ENCODE data around the gene TRPV2. TPM values are rescaled to one million over a fixed set of nuclear protein-coding genes. Genes with fewer than 3 reads are reported as not detected.

The TRPV2 gene
- total RNA-seq, 5 donors from 2014 or later (not counting 1 experiment from before 2014, with no cell fraction given) = 91.3 to 127 (median 122) TPM

GRCh38 chr17:16465861-16466338 lies 50.5 kb downstream of the TRPV2 start:
- Mint-ChIP-seq H3K4me1 (no peaks in the 10 kb centered on the region), H3K36me3 (no peaks in the 10 kb centered on the region), H3K4me3 (no peak overlapping the region), H3K27ac (no peak overlapping the region), H3K27me3 (no peaks in the 10 kb centered on the region), H3K9me3 (no peaks in the 10 kb centered on the region)
- POLR2A ChIA-PET = no interaction called here
- ATAC-seq (replicated peaks in 1 of 4) (no peak), DNase-seq (no peak)
- Histone ChIP-seq H3K27me3 (replicated peaks in 1 of 2; ENCODE audit: control insufficient read depth in 2 of 2, extremely low read depth in 1 of 2, insufficient read depth in 2 of 2, low read length in 1 of 2) (no peaks in the 10 kb centered on the region), H3K27ac (ENCODE audit: low read length) (no peak overlapping the region), H3K36me3 (ENCODE audit: control insufficient read depth in 2 of 2, extremely low read depth in 1 of 2, insufficient read depth in 1 of 2, low read length in 1 of 2) (no peaks in the 10 kb centered on the region), H3K4me1 (ENCODE audit: control insufficient read depth in 1 of 2, extremely low read depth in 1 of 2, insufficient read depth in 2 of 2, low read length in 2 of 2) (no peaks in the 10 kb centered on the region), H3K4me3 (ENCODE audit: control insufficient read depth in 1 of 2, extremely low read depth in 1 of 2, low read length in 1 of 2) (no peak overlapping the region), H3K9me3 (no peaks in the 10 kb centered on the region)
- CTCF ChIA-PET = no interaction called here
- WGBS (ENCODE audit: insufficient coverage) = 100% methylated on average over 1 of the region's 4 CpGs

GRCh38 chr17:16466407-16466806 lies 51.0 kb downstream of the TRPV2 start:
- CTCF ChIA-PET = interaction anchor here in 1 of 2 donors (0.6 kb wide), 1 partner anchor 12 kb away, joined by 4 read pairs; no protein-coding TSS in a partner anchor
- POLR2A ChIA-PET = no interaction called here
- H3K9me3 ChIP-seq = no peaks in the 10 kb centered on the region
- no peaks in the 10 kb centered on the region for H3K4me1 ChIP-seq (ENCODE audit: control insufficient read depth in 1 of 2, extremely low read depth in 1 of 2, insufficient read depth in 2 of 2, low read length in 2 of 2)
- ATAC-seq (replicated peaks in 1 of 4) (no peak), DNase-seq (no peak)
- H3K4me3 ChIP-seq (ENCODE audit: control insufficient read depth in 1 of 2, extremely low read depth in 1 of 2, low read length in 1 of 2) = no peak overlapping the region
- no peak overlapping the region for H3K27ac Mint-ChIP-seq
- no peaks in the 10 kb centered on the region for H3K9me3 Mint-ChIP-seq
- 97% methylated on average over 7 of the region's 9 CpGs for WGBS (ENCODE audit: insufficient coverage)
- H3K27me3 ChIP-seq (replicated peaks in 1 of 2; ENCODE audit: control insufficient read depth in 2 of 2, extremely low read depth in 1 of 2, insufficient read depth in 2 of 2, low read length in 1 of 2) = no peaks in the 10 kb centered on the region
- no peaks in the 10 kb centered on the region for H3K4me1 Mint-ChIP-seq
- H3K27ac ChIP-seq (ENCODE audit: low read length) = no peak overlapping the region
- no peaks in the 10 kb centered on the region for H3K27me3 Mint-ChIP-seq
- H3K36me3 Mint-ChIP-seq = no peaks in the 10 kb centered on the region
- no peaks in the 10 kb centered on the region for H3K36me3 ChIP-seq (ENCODE audit: control insufficient read depth in 2 of 2, extremely low read depth in 1 of 2, insufficient read depth in 1 of 2, low read length in 1 of 2)
- H3K4me3 Mint-ChIP-seq = no peak overlapping the region

- DNase-seq (no peak), ATAC-seq (replicated peaks in 1 of 4) (no peak)
- no peak overlapping the region for H3K27ac Mint-ChIP-seq
- Histone ChIP-seq H3K36me3 (ENCODE audit: control insufficient read depth in 2 of 2, extremely low read depth in 1 of 2, insufficient read depth in 1 of 2, low read length in 1 of 2) (no peaks in the 10 kb centered on the region), H3K4me3 (ENCODE audit: control insufficient read depth in 1 of 2, extremely low read depth in 1 of 2, low read length in 1 of 2) (no peak overlapping the region), H3K27ac (ENCODE audit: low read length) (no peak overlapping the region), H3K4me1 (ENCODE audit: control insufficient read depth in 1 of 2, extremely low read depth in 1 of 2, insufficient read depth in 2 of 2, low read length in 2 of 2) (no peaks in the 10 kb centered on the region), H3K27me3 (replicated peaks in 1 of 2; ENCODE audit: control insufficient read depth in 2 of 2, extremely low read depth in 1 of 2, insufficient read depth in 2 of 2, low read length in 1 of 2) (no peaks in the 10 kb centered on the region), H3K9me3 (no peaks in the 10 kb centered on the region)
- H3K27me3 Mint-ChIP-seq = no peaks in the 10 kb centered on the region
- WGBS (ENCODE audit: insufficient coverage) = 95% methylated on average over 4 of the region's 6 CpGs
- ChIA-PET CTCF (interaction anchor here in 1 of 2 donors (0.6 kb wide), 1 partner anchor 13 kb away, joined by 4 read pairs; no protein-coding TSS in a partner anchor), POLR2A (no interaction called here)
- H3K36me3 Mint-ChIP-seq = no peaks in the 10 kb centered on the region
- no peaks in the 10 kb centered on the region for H3K9me3 Mint-ChIP-seq
- no peaks in the 10 kb centered on the region for H3K4me1 Mint-ChIP-seq
- H3K4me3 Mint-ChIP-seq = no peak overlapping the region
Observed at GRCh38 chr17:16467044-16467443, 51.7 kb downstream of the TRPV2 start.

- no peaks in the 10 kb centered on the region for H3K36me3 ChIP-seq (ENCODE audit: control insufficient read depth in 2 of 2, extremely low read depth in 1 of 2, insufficient read depth in 1 of 2, low read length in 1 of 2)
- H3K4me1 ChIP-seq (ENCODE audit: control insufficient read depth in 1 of 2, extremely low read depth in 1 of 2, insufficient read depth in 2 of 2, low read length in 2 of 2) = no peaks in the 10 kb centered on the region
- no peak for ATAC-seq (replicated peaks in 1 of 4)
- H3K4me3 Mint-ChIP-seq = no peak overlapping the region
- no peak for DNase-seq
- H3K27me3 Mint-ChIP-seq = no peaks in the 10 kb centered on the region
- H3K4me3 ChIP-seq (ENCODE audit: control insufficient read depth in 1 of 2, extremely low read depth in 1 of 2, low read length in 1 of 2) = no peak overlapping the region
- no peaks in the 10 kb centered on the region for H3K27me3 ChIP-seq (replicated peaks in 1 of 2; ENCODE audit: control insufficient read depth in 2 of 2, extremely low read depth in 1 of 2, insufficient read depth in 2 of 2, low read length in 1 of 2)
- H3K4me1 Mint-ChIP-seq = no peaks in the 10 kb centered on the region
- WGBS (ENCODE audit: insufficient coverage) = 100% methylated on average over 1 of the region's 3 CpGs
- POLR2A ChIA-PET = no interaction called here
- CTCF ChIA-PET = no interaction called here
- no peaks in the 10 kb centered on the region for H3K9me3 Mint-ChIP-seq
- H3K27ac Mint-ChIP-seq = no peak overlapping the region
- no peak overlapping the region for H3K27ac ChIP-seq (ENCODE audit: low read length)
- H3K36me3 Mint-ChIP-seq = no peaks in the 10 kb centered on the region
- H3K9me3 ChIP-seq = no peaks in the 10 kb centered on the region
Observed at GRCh38 chr17:16467886-16468285, 52.5 kb downstream of the TRPV2 start.

GRCh38 chr17:16468428-16468992 lies 53.1 kb downstream of the TRPV2 start:
- no peak for ATAC-seq (replicated peaks in 1 of 4)
- no peak for DNase-seq
- Mint-ChIP-seq H3K4me3 (no peak overlapping the region), H3K4me1 (no peaks in the 10 kb centered on the region), H3K9me3 (no peaks in the 10 kb centered on the region), H3K36me3 (no peaks in the 10 kb centered on the region), H3K27me3 (no peaks in the 10 kb centered on the region), H3K27ac (no peak overlapping the region)
- POLR2A ChIA-PET = no interaction called here
- Histone ChIP-seq H3K36me3 (ENCODE audit: control insufficient read depth in 2 of 2, extremely low read depth in 1 of 2, insufficient read depth in 1 of 2, low read length in 1 of 2) (peaks cover 0 to 2% of the 10 kb centered on the region in 2 donors), H3K9me3 (no peaks in the 10 kb centered on the region), H3K27ac (ENCODE audit: low read length) (no peak overlapping the region), H3K4me3 (ENCODE audit: control insufficient read depth in 1 of 2, extremely low read depth in 1 of 2, low read length in 1 of 2) (no peak overlapping the region), H3K27me3 (replicated peaks in 1 of 2; ENCODE audit: control insufficient read depth in 2 of 2, extremely low read depth in 1 of 2, insufficient read depth in 2 of 2, low read length in 1 of 2) (no peaks in the 10 kb centered on the region), H3K4me1 (ENCODE audit: control insufficient read depth in 1 of 2, extremely low read depth in 1 of 2, insufficient read depth in 2 of 2, low read length in 2 of 2) (no peaks in the 10 kb centered on the region)
- 100% methylated on average over 1 of the region's 4 CpGs for WGBS (ENCODE audit: insufficient coverage)
- CTCF ChIA-PET = no interaction called here

- ATAC-seq (replicated peaks in 1 of 4) (no peak), DNase-seq (no peak)
- ChIA-PET CTCF (interaction anchor here in 1 of 2 donors (0.6 kb wide), 1 partner anchor 26 kb away, joined by 9 read pairs; no protein-coding TSS in a partner anchor), POLR2A (no interaction called here)
- H3K4me3 Mint-ChIP-seq = no peak overlapping the region
- no peaks in the 10 kb centered on the region for H3K27me3 ChIP-seq (replicated peaks in 1 of 2; ENCODE audit: control insufficient read depth in 2 of 2, extremely low read depth in 1 of 2, insufficient read depth in 2 of 2, low read length in 1 of 2)
- no peak overlapping the region for H3K4me3 ChIP-seq (ENCODE audit: control insufficient read depth in 1 of 2, extremely low read depth in 1 of 2, low read length in 1 of 2)
- H3K36me3 Mint-ChIP-seq = no peaks in the 10 kb centered on the region
- WGBS (ENCODE audit: insufficient coverage) = 85% methylated on average over 6 of the region's 11 CpGs
- H3K4me1 ChIP-seq (ENCODE audit: control insufficient read depth in 1 of 2, extremely low read depth in 1 of 2, insufficient read depth in 2 of 2, low read length in 2 of 2) = no peaks in the 10 kb centered on the region
- H3K36me3 ChIP-seq (ENCODE audit: control insufficient read depth in 2 of 2, extremely low read depth in 1 of 2, insufficient read depth in 1 of 2, low read length in 1 of 2) = peaks cover 0 to 2% of the 10 kb centered on the region in 2 donors
- no peak overlapping the region for H3K27ac Mint-ChIP-seq
- no peaks in the 10 kb centered on the region for H3K27me3 Mint-ChIP-seq
- H3K4me1 Mint-ChIP-seq = no peaks in the 10 kb centered on the region
- H3K9me3 ChIP-seq = no peaks in the 10 kb centered on the region
- H3K9me3 Mint-ChIP-seq = no peaks in the 10 kb centered on the region
- H3K27ac ChIP-seq (ENCODE audit: low read length) = no peak overlapping the region
Observed at GRCh38 chr17:16470265-16470664, 54.9 kb downstream of the TRPV2 start.

All from T-cell (primary cell).